ENCODE results near the gene SPIN1.

The SPIN1 gene

DNA sequence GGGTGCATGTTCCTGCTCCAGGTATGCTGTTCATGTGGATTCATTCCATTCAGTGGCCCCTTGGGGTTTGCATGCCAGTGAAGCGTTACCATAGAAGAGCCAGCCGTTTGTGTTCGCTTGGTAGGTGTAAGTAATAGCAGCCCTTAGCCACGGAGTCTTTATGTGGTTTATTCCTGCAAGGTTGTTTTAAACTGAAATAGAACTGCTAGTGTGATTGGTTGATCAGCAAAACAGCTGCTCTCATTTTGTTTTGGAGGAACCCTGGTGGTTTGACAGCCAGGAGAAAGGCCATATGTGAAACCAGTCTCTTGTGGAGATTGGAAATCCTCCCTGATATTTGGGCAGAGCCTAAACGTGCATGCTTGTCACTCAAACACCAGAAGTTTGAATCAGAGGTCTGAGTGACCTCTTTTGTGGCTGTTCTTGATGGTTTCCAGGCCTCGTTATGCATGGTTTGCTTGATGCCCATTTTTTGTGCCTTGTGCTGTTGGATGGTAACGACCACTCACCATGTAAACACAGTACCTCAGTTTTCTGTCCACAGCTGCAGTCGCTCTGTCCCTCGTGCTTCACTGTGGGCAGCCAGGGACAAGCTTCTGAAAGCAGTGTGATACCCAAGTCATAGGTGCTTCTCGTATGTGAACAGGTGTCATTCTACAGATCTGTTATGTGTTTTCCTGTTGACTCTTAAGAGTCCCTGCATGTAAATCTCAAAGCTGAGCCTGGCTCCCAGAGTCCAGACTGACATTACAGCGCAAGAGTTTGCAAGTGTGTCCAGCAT is 88.4 kb downstream of the SPIN1 start:
- FAIRE-seq (no peak), DNase-seq (ENCODE audit: insufficient read length) (no peak)
- TF ChIP-seq TAF1 (IDR thresholded peaks at IDR 0.05; ENCODE audit: borderline replicate concordance, low read depth, low read length) (no peak), POLR2A (IDR thresholded peaks at IDR 0.05; ENCODE audit: low read depth, low read length) (no peak)

DNA sequence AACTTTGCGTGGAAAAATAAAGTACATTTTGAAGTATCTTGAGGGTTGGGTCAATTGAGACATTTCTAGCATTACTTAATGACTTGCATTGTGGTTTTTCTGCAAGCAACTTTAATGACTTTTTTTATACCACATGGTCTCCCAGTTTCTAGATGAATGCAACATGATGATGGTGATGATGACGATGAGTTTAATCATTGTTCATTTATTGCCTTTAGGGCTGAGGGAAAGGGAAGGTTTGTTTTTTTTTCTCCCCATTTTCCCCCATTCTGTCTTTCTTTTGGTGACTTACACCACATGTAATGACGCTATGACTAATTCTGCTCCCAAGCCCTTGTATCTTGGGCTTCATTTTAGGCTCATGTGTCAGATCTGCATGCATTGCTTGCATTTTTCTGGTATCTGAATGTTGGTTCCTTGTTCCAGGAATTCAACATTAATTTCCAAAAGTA is 89.1 kb downstream of the SPIN1 start:
- no peak for TF ChIP-seq TAF1 (IDR thresholded peaks at IDR 0.05; ENCODE audit: borderline replicate concordance, low read depth, low read length)
- no peak for TF ChIP-seq POLR2A (IDR thresholded peaks at IDR 0.05; ENCODE audit: low read depth, low read length)
- TF ChIP-seq POLR2AphosphoS5 (IDR thresholded peaks at IDR 0.05; ENCODE audit: low read depth, low read length): no peak
- FAIRE-seq (no peak), DNase-seq (ENCODE audit: insufficient read length) (no peak)

DNA sequence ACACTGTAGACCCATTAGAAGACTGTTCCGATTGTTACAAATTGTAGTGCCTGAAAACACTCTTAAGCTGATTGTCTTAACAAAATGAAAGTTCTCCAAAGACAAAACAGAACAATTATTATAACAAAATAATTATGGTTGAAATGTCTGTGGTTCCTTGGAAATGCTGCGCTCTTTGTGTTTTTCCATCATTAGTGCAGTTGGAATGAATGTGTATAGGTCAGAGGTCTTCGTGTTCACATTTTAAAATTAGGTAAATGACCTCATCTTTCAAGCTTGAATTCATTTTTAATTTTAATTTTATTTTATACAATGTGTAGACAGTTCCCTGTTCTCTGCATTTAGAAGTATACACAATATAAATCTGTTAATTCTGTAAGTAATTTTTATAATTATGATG is 90.0 kb downstream of the SPIN1 start:
- TF ChIP-seq POLR2A (IDR thresholded peaks at IDR 0.05; ENCODE audit: low read depth, low read length): no peak
- TF ChIP-seq POLR2AphosphoS5 (IDR thresholded peaks at IDR 0.05; ENCODE audit: low read depth, low read length): no peak
- TF ChIP-seq TAF1 (IDR thresholded peaks at IDR 0.05; ENCODE audit: borderline replicate concordance, low read depth, low read length): no peak
- DNase-seq (ENCODE audit: insufficient read length) (no peak), FAIRE-seq (no peak)

DNA sequence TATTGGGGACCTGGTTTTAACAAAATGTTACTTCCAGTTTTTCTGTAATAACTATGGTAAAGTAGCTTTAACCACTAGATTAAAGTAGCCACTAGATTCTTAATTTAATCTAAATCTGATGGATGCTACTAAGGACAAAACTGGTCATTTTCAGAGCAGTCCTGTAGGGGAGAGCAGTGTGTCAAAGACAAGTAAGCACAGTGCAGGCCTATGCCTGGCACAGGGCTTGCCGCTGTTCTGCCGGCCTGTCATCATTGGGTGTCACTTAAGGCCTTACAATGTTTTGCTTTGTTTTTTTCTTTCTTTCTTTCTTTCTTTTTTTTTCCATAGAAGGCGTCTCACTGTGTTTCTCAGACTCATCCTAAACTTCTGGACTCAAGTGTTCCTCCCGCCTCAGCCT is 93.7 kb downstream of the SPIN1 start:
- TF ChIP-seq POLR2AphosphoS5 (IDR thresholded peaks at IDR 0.05; ENCODE audit: low read depth, low read length): no peak
- TF ChIP-seq POLR2A (IDR thresholded peaks at IDR 0.05; ENCODE audit: low read depth, low read length): no peak
- no peak for TF ChIP-seq TAF1 (IDR thresholded peaks at IDR 0.05; ENCODE audit: borderline replicate concordance, low read depth, low read length)
- DNase-seq (ENCODE audit: insufficient read length) (no peak), FAIRE-seq (no peak)

DNA sequence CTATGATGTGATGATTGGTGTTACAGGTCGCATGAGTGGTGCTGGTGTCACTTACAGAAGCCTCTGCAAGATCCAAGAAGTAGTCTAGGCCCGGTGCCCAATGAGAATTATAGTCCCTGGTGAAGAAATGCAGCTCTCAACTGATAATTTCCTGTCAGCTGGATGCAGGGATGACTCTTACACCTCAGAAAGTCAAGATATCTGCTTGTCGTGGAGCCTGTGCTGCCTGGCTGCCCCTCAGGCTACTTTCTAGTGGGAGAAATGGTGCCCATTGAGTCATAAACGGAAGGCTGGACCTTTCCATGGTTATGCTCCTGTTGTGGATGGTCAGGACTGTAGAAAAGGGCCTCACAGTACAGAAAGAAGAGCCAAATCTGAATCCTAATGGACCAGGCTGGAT is 99.9 kb downstream of the SPIN1 start:
- no peak for TF ChIP-seq POLR2AphosphoS5 (IDR thresholded peaks at IDR 0.05; ENCODE audit: low read depth, low read length)
- no peak for TF ChIP-seq TAF1 (IDR thresholded peaks at IDR 0.05; ENCODE audit: borderline replicate concordance, low read depth, low read length)
- no peak for TF ChIP-seq POLR2A (IDR thresholded peaks at IDR 0.05; ENCODE audit: low read depth, low read length)
- DNase-seq (ENCODE audit: insufficient read length) (no peak), FAIRE-seq (no peak)

DNA sequence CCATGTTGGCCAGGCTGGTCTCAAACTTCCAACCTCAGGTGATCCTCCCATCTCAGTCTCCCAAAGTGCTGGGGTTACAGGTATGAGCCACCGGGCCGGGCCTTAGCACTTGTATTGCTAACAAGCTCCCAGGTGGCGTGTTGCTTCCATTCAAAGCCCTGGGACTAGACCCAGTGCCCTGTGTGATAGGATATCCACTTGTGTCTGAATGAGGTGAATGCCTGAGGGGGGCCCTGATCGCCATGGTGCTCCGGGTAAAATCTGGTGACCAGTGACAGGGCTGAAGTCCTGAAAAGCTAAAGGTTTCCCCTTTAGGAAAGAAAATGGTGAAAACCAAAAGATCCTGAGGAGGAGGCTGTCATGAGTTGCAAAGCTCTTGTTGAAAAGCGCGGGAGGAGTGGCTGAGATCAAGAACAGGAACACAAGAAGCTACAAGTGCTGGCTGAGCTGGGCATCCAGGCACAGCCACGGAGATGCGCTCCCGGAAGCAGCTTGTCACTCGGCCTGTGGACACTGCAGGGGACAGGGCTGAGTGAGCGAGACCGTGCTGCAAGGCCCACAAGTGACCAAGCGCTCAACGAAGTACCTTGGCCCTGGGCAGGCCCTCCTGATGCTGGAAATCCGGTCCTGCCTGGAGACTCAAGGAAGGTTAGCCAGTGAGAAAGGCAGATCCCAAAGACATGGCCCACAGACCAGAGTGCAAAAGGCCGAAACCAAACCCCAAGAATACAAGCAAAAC is 106.9 kb downstream of the SPIN1 start:
- FAIRE-seq (no peak), DNase-seq (ENCODE audit: insufficient read length) (no peak)

DNA sequence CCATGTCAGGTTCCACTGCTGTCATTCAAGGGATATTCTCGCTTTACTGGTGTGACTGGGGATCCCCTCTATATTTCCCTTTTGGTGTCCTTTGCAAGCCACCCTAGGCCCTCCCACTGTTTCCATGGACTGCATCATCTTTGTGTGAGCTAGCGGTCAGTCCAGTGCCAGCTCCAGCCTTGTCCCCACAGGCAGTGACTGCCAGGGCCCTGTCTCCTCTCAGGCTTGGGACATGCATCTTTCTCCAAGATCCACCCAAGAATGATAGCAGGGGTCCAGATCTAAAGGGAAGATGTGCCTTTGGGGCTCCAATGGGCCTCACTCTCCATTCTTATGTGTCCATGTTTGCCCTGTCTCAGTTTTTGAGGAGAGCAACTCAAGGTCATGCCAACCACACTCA is 109.0 kb downstream of the SPIN1 start:
- DNase-seq (ENCODE audit: insufficient read length) (no peak), FAIRE-seq (no peak)
- TF ChIP-seq TAF1 (IDR thresholded peaks at IDR 0.05; ENCODE audit: borderline replicate concordance, low read depth, low read length) (no peak), POLR2AphosphoS5 (IDR thresholded peaks at IDR 0.05; ENCODE audit: low read depth, low read length) (no peak), POLR2A (IDR thresholded peaks at IDR 0.05; ENCODE audit: low read depth, low read length) (no peak)

More for the DNA sequence above, 106.9 kb downstream of the SPIN1 start:
- TF ChIP-seq POLR2AphosphoS5 (IDR thresholded peaks at IDR 0.05; ENCODE audit: low read depth, low read length): no peak
- TF ChIP-seq TAF1 (IDR thresholded peaks at IDR 0.05; ENCODE audit: borderline replicate concordance, low read depth, low read length): no peak
- TF ChIP-seq POLR2A (IDR thresholded peaks at IDR 0.05; ENCODE audit: low read depth, low read length): no peak

DNA sequence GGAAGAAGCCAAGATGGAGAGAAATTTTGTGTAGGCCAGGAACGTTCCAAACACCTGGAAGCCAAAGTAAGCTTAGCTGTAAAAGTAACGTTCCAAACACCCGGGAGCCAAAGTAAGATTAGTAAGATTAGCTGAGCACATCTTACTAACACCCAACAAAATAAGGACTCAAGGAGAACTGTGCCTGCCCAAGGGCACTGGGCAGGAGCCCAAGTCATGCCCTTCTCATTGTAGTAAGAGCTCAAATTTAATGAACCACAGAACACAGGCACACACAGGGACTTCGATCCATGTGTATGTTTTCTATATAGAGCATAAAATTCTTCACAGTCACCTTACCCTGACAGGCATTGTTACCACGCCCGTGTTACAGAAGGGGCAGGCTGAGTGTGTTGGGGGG is 110.6 kb downstream of the SPIN1 start:
- FAIRE-seq: no peak

DNA sequence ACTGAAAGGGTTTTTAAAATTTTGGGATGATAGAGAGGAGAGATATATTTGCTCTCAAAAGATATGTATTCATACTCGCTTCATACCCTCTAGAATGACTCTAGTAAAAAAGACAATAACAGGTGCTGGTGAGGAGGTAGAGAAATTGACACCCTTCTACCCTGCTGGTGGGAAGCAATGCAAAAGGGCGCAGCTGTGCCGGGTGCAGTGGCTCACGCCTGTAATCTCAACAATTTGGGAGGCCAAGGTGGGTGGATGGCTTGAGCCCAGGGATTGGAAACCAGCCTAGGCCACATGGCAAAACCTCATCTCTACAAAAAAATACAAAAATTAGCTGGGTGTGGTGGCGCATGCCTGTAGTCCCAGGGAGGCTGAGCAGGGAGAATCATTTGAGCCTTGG is 112.8 kb downstream of the SPIN1 start:
- TF ChIP-seq POLR2AphosphoS5 (IDR thresholded peaks at IDR 0.05; ENCODE audit: low read depth, low read length) (no peak), TAF1 (IDR thresholded peaks at IDR 0.05; ENCODE audit: borderline replicate concordance, low read depth, low read length) (no peak), POLR2A (IDR thresholded peaks at IDR 0.05; ENCODE audit: low read depth, low read length) (no peak)
- FAIRE-seq: no peak
- DNase-seq (ENCODE audit: insufficient read length): no peak

More for the DNA sequence above, 110.6 kb downstream of the SPIN1 start:
- no peak for DNase-seq (ENCODE audit: insufficient read length)
- TF ChIP-seq POLR2AphosphoS5 (IDR thresholded peaks at IDR 0.05; ENCODE audit: low read depth, low read length): no peak
- TF ChIP-seq POLR2A (IDR thresholded peaks at IDR 0.05; ENCODE audit: low read depth, low read length): no peak
- TF ChIP-seq TAF1 (IDR thresholded peaks at IDR 0.05; ENCODE audit: borderline replicate concordance, low read depth, low read length): no peak

DNA sequence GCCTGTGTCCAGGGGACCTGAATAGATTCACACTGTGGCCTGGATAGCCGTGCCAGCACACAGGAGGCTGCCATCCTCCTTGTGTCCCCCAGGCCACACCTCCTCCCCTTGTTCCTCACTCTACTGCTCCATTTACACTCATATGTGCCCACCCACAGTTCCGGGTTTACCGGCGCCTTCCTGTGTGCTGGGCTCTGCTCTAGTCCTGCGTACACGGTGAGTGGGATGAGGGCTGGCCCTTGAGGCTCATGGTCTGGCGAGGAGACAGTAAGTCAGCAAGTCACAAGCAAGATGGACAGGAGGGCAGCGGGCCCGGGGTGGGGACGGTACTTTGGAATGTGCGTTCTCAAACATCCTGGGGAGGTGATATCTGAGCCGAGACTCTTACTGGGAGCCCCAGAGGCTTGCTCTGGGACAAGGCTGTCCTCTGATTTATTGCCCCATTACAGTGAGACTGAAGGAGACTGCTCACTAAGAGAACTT is 114.3 kb downstream of the SPIN1 start:
- FAIRE-seq (no peak), DNase-seq (ENCODE audit: insufficient read length) (no peak)
- TF ChIP-seq POLR2AphosphoS5 (IDR thresholded peaks at IDR 0.05; ENCODE audit: low read depth, low read length) (no peak), POLR2A (IDR thresholded peaks at IDR 0.05; ENCODE audit: low read depth, low read length) (no peak), TAF1 (IDR thresholded peaks at IDR 0.05; ENCODE audit: borderline replicate concordance, low read depth, low read length) (no peak)

DNA sequence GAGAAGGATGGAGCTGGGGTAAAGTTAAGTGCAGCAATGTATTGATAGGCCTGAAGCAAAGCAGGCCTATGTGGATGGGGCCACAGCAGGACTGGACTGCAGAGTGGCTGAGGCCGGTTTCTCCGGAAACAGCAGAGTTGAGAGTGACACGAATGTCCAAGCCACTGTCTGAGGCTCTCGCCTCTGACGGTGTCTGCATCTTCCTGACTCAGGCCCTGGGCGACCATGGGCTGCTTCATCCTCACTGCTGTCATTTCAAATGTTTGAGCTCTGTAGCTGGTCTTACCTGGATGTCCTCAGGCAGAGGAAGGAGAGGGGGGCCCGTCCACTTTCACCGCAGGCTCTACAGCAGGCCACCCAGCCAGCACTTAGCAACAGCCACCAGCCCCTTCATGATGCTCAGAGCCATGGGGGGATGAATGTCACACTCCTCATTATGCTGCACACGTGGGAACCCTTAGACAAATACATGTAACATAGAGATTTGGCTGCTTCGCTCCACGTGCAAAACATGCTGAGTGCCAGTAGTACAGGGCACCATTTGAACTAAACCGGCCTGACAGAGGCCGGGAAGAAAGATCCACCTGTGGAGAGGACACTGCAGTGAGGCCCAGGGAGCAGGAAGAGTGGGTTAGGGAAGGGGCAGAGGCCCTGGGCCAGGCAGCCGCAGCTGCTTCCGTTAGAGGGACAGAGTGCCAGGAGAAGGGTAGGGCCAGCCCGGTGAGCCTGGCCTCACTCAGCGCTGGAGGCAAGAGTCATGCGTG is 115.0 kb downstream of the SPIN1 start:
- no peak for TF ChIP-seq POLR2AphosphoS5 (IDR thresholded peaks at IDR 0.05; ENCODE audit: low read depth, low read length)
- TF ChIP-seq TAF1 (IDR thresholded peaks at IDR 0.05; ENCODE audit: borderline replicate concordance, low read depth, low read length): no peak
- DNase-seq (ENCODE audit: insufficient read length) (no peak), FAIRE-seq (no peak)
